ENCODE measurements around the gene ZNF236.

DNA sequence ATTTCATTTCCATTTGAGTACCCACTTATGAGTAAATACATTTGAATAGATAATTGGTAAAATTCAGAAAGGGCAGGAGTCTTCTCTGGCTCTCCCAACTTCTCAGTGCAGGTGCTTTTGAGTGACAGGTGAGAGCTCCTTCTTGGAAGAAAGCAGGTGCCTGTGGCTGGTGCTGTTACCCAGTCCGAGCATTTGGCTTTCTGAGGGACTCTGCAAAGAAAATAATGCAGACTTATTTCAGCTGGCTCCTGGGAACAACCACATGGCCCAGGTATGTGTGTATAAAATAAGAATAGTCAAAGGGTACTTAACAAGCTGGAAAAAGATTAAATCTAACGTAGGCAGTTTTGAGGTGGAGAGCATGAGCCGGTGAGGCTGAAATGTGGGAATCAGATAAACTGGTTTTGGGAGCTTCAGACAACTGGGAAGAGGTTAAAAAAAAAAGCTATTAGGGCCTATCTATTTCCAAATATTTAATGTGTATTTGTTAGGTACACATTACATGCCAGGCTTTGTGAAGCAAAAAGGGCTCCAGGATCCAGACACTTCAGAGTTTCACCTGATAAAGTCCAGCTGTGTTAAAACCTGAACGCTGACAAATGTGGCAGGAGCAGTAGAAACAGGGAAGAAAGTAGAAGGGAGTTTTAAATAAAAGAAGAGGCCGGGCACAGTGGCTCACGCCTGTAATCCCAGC is 20.6 kb downstream of the ZNF236 start:
- TF ChIP-seq CTCF (IDR thresholded peaks at IDR 0.05; ENCODE audit: low read length) (no peak), EZH2 (IDR thresholded peaks at IDR 0.05; ENCODE audit: borderline replicate concordance, low read length) (no peak)
